H1 (cell line): ENCODE results near the gene CPT1A. TPM values are rescaled to one million over a fixed set of nuclear protein-coding genes. Genes with fewer than 3 reads are reported as not detected.

ENCODE experiments used
- CTCF ChIA-PET: fragments of 300-600 bp; sonication (Branson Sonifier 250); formaldehyde crosslinking; loops from one replicate; lab custom pipeline; 2021; ENCODE audit not compliant: partially characterized antibody; lab: Charles Lee
- POLR2A ChIA-PET: fragments of 300-600 bp; sonication (Branson Sonifier 250); formaldehyde crosslinking; loops from one replicate; lab custom pipeline; 2021; ENCODE audit warnings: inconsistent platforms; ENCODE audit not compliant: partially characterized antibody; lab: Charles Lee
- DNase-seq, 2 experiments: peaks; one replicate each; pipeline versions ENCODE4 v3.0.0 to v3.0.0-alpha.2; 2010 to 2022; ENCODE audit warnings: low spot score in 2 of 2, low read depth in 1 of 2, mixed read lengths in 1 of 2
- FAIRE-seq: peaks from 2 replicates; lab custom pipeline; 2011; peaks lifted over from hg19 to GRCh38; lab: Jason Lieb, UNC
- H2AFZ ChIP-seq: 2 replicates; pipeline ENCODE4 v1.8.1; 2012; ENCODE audit warnings: low read length, inconsistent platforms
- H2AK5ac ChIP-seq: 2 replicates; pipeline ENCODE4 v1.6.1; 2013; ENCODE audit warnings: low read depth, low read length
- H2BK120ac ChIP-seq: replicated peaks from 2 replicates; pipeline ENCODE3; 2013; ENCODE audit warnings: low read depth, low read length, inconsistent platforms
- H2BK12ac ChIP-seq: 2 replicates; pipeline ENCODE4 v1.6.1; 2013; ENCODE audit warnings: low read depth, low read length
- H2BK15ac ChIP-seq: 2 replicates; pipeline ENCODE4 v1.6.1; 2013; ENCODE audit warnings: low read length
- H2BK20ac ChIP-seq: 2 replicates; pipeline ENCODE4 v1.6.1; 2013; ENCODE audit warnings: low read length
- H2BK5ac ChIP-seq: 2 replicates; pipeline ENCODE4 v1.6.1; 2013; ENCODE audit warnings: low read depth, low read length
- H3K14ac ChIP-seq: 2 replicates; pipeline ENCODE4 v1.6.1; 2013; ENCODE audit warnings: inconsistent platforms; ENCODE audit not compliant: insufficient read length
- H3K18ac ChIP-seq: 2 replicates; pipeline ENCODE4 v1.6.1; 2013; ENCODE audit warnings: low read length; ENCODE audit errors: extremely low read depth
- H3K23ac ChIP-seq: 2 replicates; pipeline ENCODE4 v1.6.1; 2013; ENCODE audit warnings: inconsistent platforms; ENCODE audit not compliant: insufficient read length
- H3K23me2 ChIP-seq: 2 replicates; pipeline ENCODE4 v1.6.1; 2013; ENCODE audit warnings: low read depth, low read length
- H3K27ac ChIP-seq: 2 replicates; pipeline ENCODE4 v1.6.1; 2011; ENCODE audit warnings: low read depth, low read length, inconsistent platforms
- H3K27me3 ChIP-seq, 4 experiments: replicated peaks in 1 of 4; 1 replicate in 1 of 4; 2 replicates in 3 of 4; pipeline versions ENCODE4 v1.6.1 to v1.8.1; 2011 to 2013; ENCODE audit warnings: low read length in 3 of 4, mild to moderate bottlenecking in 3 of 4, inconsistent platforms in 2 of 4, mixed read lengths in 2 of 4, moderate library complexity in 1 of 4; ENCODE audit not compliant: control insufficient read depth in 3 of 4, insufficient read depth in 3 of 4; ENCODE audit errors: extremely low read depth in 1 of 4
- H3K36me3 ChIP-seq, 4 experiments: 2 replicates each; pipeline versions ENCODE4 v1.6.1 to v1.8.1; 2011 to 2013; ENCODE audit warnings: mild to moderate bottlenecking in 4 of 4, low read length in 3 of 4, moderate library complexity in 2 of 4, control low read depth in 1 of 4, inconsistent platforms in 1 of 4; ENCODE audit not compliant: insufficient read depth in 4 of 4, control insufficient read depth in 2 of 4
- H3K4ac ChIP-seq: replicated peaks from 2 replicates; pipeline ENCODE3; 2013; ENCODE audit warnings: low read length, low read depth, mixed read lengths, inconsistent platforms; ENCODE audit not compliant: insufficient read length
- H3K4me1 ChIP-seq, 4 experiments: replicated peaks in 1 of 4; 1 replicate in 1 of 4; 2 replicates in 3 of 4; pipeline versions ENCODE4 v1.6.1 to v1.8.1; 2011 to 2013; ENCODE audit warnings: low read length in 3 of 4, inconsistent platforms in 2 of 4, mixed read lengths in 1 of 4; ENCODE audit not compliant: insufficient read depth in 4 of 4, control insufficient read depth in 3 of 4
- H3K4me2 ChIP-seq, 2 experiments: 2 replicates each; pipeline versions ENCODE4 v1.6.1 to v1.8.1; 2011 to 2013; ENCODE audit warnings: low read depth in 2 of 2, low read length in 2 of 2, control low read depth in 1 of 2, inconsistent platforms in 1 of 2, mild to moderate bottlenecking in 1 of 2; ENCODE audit not compliant: insufficient read depth in 1 of 2
- H3K4me3 ChIP-seq, 4 experiments: fragments of 200-600, 300-600 bp in 1 of 4; sonication (generic), shearing (Covaris generic), sonication (Bioruptor Twin) in 1 of 4; 2 replicates each; pipeline versions ENCODE4 v1.5.1 to v1.8.1; 2011 to 2016; ENCODE audit warnings: low read length in 4 of 4, low read depth in 3 of 4, control low read depth in 2 of 4, inconsistent platforms in 2 of 4, mild to moderate bottlenecking in 2 of 4, mixed read lengths in 1 of 4, moderate library complexity in 1 of 4; ENCODE audit not compliant: insufficient read depth in 2 of 4; ENCODE audit errors: extremely low read depth in 1 of 4
- H3K56ac ChIP-seq: replicated peaks from 2 replicates; pipeline ENCODE3; 2013; ENCODE audit warnings: low read depth, mild to moderate bottlenecking, mixed read lengths, low read length, inconsistent platforms; ENCODE audit not compliant: insufficient read length
- H3K79me1 ChIP-seq: 2 replicates; pipeline ENCODE4 v1.6.1; 2013; ENCODE audit warnings: low read depth, low read length, control low read depth
- H3K79me2 ChIP-seq, 2 experiments: 2 replicates each; pipeline versions ENCODE4 v1.6.1 to v1.8.1; 2012 to 2013; ENCODE audit warnings: low read length in 2 of 2, mild to moderate bottlenecking in 2 of 2, inconsistent platforms in 1 of 2; ENCODE audit not compliant: insufficient read depth in 2 of 2, control insufficient read depth in 1 of 2
- H3K9ac ChIP-seq, 4 experiments: replicated peaks in 1 of 4; 1 replicate in 1 of 4; 2 replicates in 3 of 4; pipeline versions ENCODE4 v1.6.1 to v1.8.1; 2011 to 2013; ENCODE audit warnings: low read depth in 3 of 4, low read length in 3 of 4, control low read depth in 2 of 4, mild to moderate bottlenecking in 2 of 4, moderate library complexity in 2 of 4, inconsistent platforms in 1 of 4; ENCODE audit errors: extremely low read depth in 1 of 4
- H3K9me3 ChIP-seq, 2 experiments: 2 replicates each; pipeline versions ENCODE4 v1.6.1 to v1.8.1; 2012 to 2013; ENCODE audit warnings: mild to moderate bottlenecking in 2 of 2, moderate library complexity in 2 of 2, control low read depth in 1 of 2, inconsistent platforms in 1 of 2, low read depth in 1 of 2, low read length in 1 of 2, mixed read lengths in 1 of 2; ENCODE audit not compliant: insufficient read depth in 2 of 2
- H4K20me1 ChIP-seq, 2 experiments: replicated peaks in 1 of 2; 2 replicates each; pipeline versions ENCODE3 to v1.8.1; 2011 to 2013; ENCODE audit warnings: inconsistent platforms in 2 of 2, low read length in 2 of 2, mild to moderate bottlenecking in 1 of 2; ENCODE audit not compliant: insufficient read depth in 2 of 2, control insufficient read depth in 1 of 2
- H4K5ac ChIP-seq: 2 replicates; pipeline ENCODE4 v1.6.1; 2013; ENCODE audit warnings: low read length, low read depth, mixed read lengths, inconsistent platforms; ENCODE audit not compliant: insufficient read length
- H4K8ac ChIP-seq: 2 replicates; pipeline ENCODE4 v1.8.0; 2013; ENCODE audit warnings: mild to moderate bottlenecking, moderate library complexity, low read length, inconsistent platforms; ENCODE audit not compliant: insufficient read depth; ENCODE audit errors: extremely low read depth
- H4K91ac ChIP-seq: replicated peaks from 2 replicates; pipeline ENCODE3; 2013; ENCODE audit warnings: low read length, mixed read lengths, inconsistent platforms; ENCODE audit not compliant: insufficient read length
- ASH2L ChIP-seq: fragments of 200-600, 300-600 bp; sonication (generic); IDR thresholded peaks from one replicate; pipeline ENCODE4 v1.7.1; 2017; ENCODE audit warnings: low read length
- CTCF ChIP-seq, 3 experiments: IDR thresholded peaks; 1 replicate in 2 of 3; 2 replicates in 1 of 3; pipeline versions ENCODE4 v1.5.1 to v1.6.1; 2011; ENCODE audit warnings: low read length in 3 of 3, mild to moderate bottlenecking in 3 of 3, inconsistent platforms in 2 of 3, low read depth in 1 of 3, moderate library complexity in 1 of 3; ENCODE audit not compliant: insufficient read depth in 1 of 3; ENCODE audit errors: control extremely low read depth in 1 of 3
- HDAC2 ChIP-seq, 2 experiments: fragments of 300-600 bp in 1 of 2; sonication (generic) in 1 of 2; IDR thresholded peaks; 2 replicates each; pipeline ENCODE4 v1.6.1; 2011 to 2012; ENCODE audit warnings: low read depth in 2 of 2, low read length in 2 of 2, mild to moderate bottlenecking in 2 of 2, moderate library complexity in 2 of 2, borderline replicate concordance in 1 of 2, inconsistent platforms in 1 of 2
- MAFK ChIP-seq: IDR thresholded peaks from 2 replicates; pipeline ENCODE4 v1.6.1; 2012; ENCODE audit warnings: low read depth, mild to moderate bottlenecking, improper control_type of control experiment, low read length
- NANOG ChIP-seq: IDR thresholded peaks from 2 replicates; pipeline ENCODE4 v1.6.1; 2011; ENCODE audit warnings: low read length, low read depth, mild to moderate bottlenecking, inconsistent platforms; ENCODE audit not compliant: insufficient read depth, poor library complexity, severe bottlenecking
- SP1 ChIP-seq: IDR thresholded peaks from 2 replicates; pipeline ENCODE4 v1.6.1; 2011; ENCODE audit warnings: low read depth, low read length
- SRF ChIP-seq: IDR thresholded peaks from 2 replicates; pipeline ENCODE4 v1.6.1; 2011; ENCODE audit warnings: mild to moderate bottlenecking, low read depth, low read length, moderate library complexity
- TAF7 ChIP-seq: optimal IDR thresholded peaks from 2 replicates; pipeline ENCODE3; 2011; ENCODE audit warnings: low read depth, mild to moderate bottlenecking, inconsistent platforms, low read length, moderate library complexity, borderline replicate concordance
- TEAD4 ChIP-seq: IDR thresholded peaks from 2 replicates; pipeline ENCODE4 v1.6.1; 2012; ENCODE audit warnings: low read depth, low read length, inconsistent platforms, mixed read lengths
- YY1 ChIP-seq: IDR thresholded peaks from 2 replicates; pipeline ENCODE4 v1.6.1; 2011; ENCODE audit warnings: low read depth, mild to moderate bottlenecking, low read length
- WGBS, 2 experiments: shearing (Covaris generic) in 1 of 2; methylation state at CpG; one replicate each; pipeline versions ENCODE4 v1.1.6 to v1.1.7; 2013 to 2015; ENCODE audit warnings: low lambda C conversion rate in 2 of 2, mixed read lengths in 2 of 2, inconsistent platforms in 1 of 2, low coverage in 1 of 2, missing lambda C conversion rate in 1 of 2; ENCODE audit not compliant: insufficient replicate concordance in 2 of 2, insufficient coverage in 1 of 2, insufficient read length in 1 of 2; ENCODE audit errors: extremely low coverage in 1 of 2, missing lambda C conversion rate in 1 of 2; 5-methylcytosine and 5-hydroxymethylcytosine counted together
- polyA plus RNA-seq, 7 experiments: library from polyadenylated mRNA; depleted of rRNA in 3 of 7; stranded (reverse) in 5 of 7; unstranded in 2 of 7; fragments of >200 nt in 5 of 7; fragments of 200-250 nt in 2 of 7; gene quantifications; 1 replicate in 5 of 7; 2 replicates in 1 of 7; 4 replicates in 1 of 7; pipeline versions ENCODE4 v1.2.1 to v1.2.3, GENCODE V29; 2011 to 2013; ENCODE audit warnings: missing spikeins in 2 of 7, mixed read lengths in 2 of 7
- total RNA-seq: library from RNA; stranded (reverse); fragmentation: NEBNext Ultra II Directional; extraction: Animal tissue kit (Norgen Biotek cat#: 25700); gene quantifications from 2 replicates; pipeline ENCODE4 v1.2.1, GENCODE V29; 2021

CPT1A gene
- total and polyA plus RNA-seq, 2 of the 8 experiments (the other 6 are each of a cell fraction or from before 2014, with no cell fraction given): 2.9 to 12.2 TPM

- Histone ChIP-seq H3K4ac (no peak overlapping the region), H3K14ac (no peak overlapping the region), H2BK120ac (no peak overlapping the region), H3K79me1 (no peaks in the 10 kb centered on the region), H3K4me2 (no peak overlapping the region), H4K91ac (no peak overlapping the region), H2BK12ac (no peak overlapping the region), H3K56ac (no peak overlapping the region), H3K4me3 (no peak overlapping the region), H4K20me1 (peaks cover 0 to 2% of the 10 kb centered on the region in 2 experiments), H2BK20ac (no peak overlapping the region), H3K9me3 (no peaks in the 10 kb centered on the region), H3K27me3 (no peaks in the 10 kb centered on the region), H2BK5ac (no peak overlapping the region), H3K27ac (no peak overlapping the region), H2AFZ (no peak overlapping the region), H2BK15ac (no peak overlapping the region), H2AK5ac (no peak overlapping the region), H4K8ac (no peak overlapping the region), H3K23me2 (no peaks in the 10 kb centered on the region), H3K9ac (no peak overlapping the region), H3K23ac (no peak overlapping the region), H3K4me1 (no peaks in the 10 kb centered on the region; a peak in 2 of 7 replicates), H4K5ac (no peak overlapping the region), H3K79me2 (no peaks in the 10 kb centered on the region), H3K36me3 (no peaks in the 10 kb centered on the region), H3K18ac (no peak overlapping the region)
- ChIA-PET CTCF (interaction anchor here (0.8 to 3.9 kb wide), 4 partner anchors 12 to 26 kb away, joined by 3 to 17 read pairs (median 4); partner anchors contain the start of gene IGHMBP2), POLR2A (interaction anchor here (0.8 to 1.7 kb wide), 3 partner anchors 12 to 155 kb away, joined by 3 to 8 read pairs (median 3); no protein-coding TSS in a partner anchor)
- no peak for FAIRE-seq
- no peak for DNase-seq
- 93% methylated on average over 7 of the region's 7 CpGs; no CpG with 5 or more reads in 1 of the 2 experiments for WGBS, 2 experiments
- TF ChIP-seq SP1 (no peak), TEAD4 (no peak), CTCF (IDR thresholded peaks at IDR 0.05; ENCODE audit: control extremely low read depth in 1 of 3, insufficient read depth in 1 of 3, low read depth in 1 of 3, low read length in 3 of 3) (no peak), MAFK (no peak), HDAC2 (IDR thresholded peaks at IDR 0.05; ENCODE audit: borderline replicate concordance in 1 of 2, low read depth in 2 of 2, low read length in 2 of 2) (no peak), ASH2L (no peak), YY1 (no peak), NANOG (no peak), SRF (no peak), TAF7 (no peak)
Observed at GRCh38 chr11:68878022-68878421, 36.3 kb upstream of the CPT1A start.
